Measurements from ENCODE around the gene RNASEH1.

RNASEH1 gene

GRCh38 chr2:3558205-3559014, at the start of gene RNASEH1:
Gene RNASEH1 (minus strand): TSS chr2:3558333. CDS start chr2:3558260, 73 bp downstream.
- peak; percentile 97 to 99 for DNase-seq

- no peak for DNase-seq
Observed at GRCh38 chr2:3606370-3607201, 48.5 kb upstream of the RNASEH1 start.

GRCh38 chr2:3606028-3606369, 47.9 kb upstream of the RNASEH1 start:
- no peak for DNase-seq

- DNase-seq, result peak; percentile 37 to 63
Observed at GRCh38 chr2:3604991-3605961, 47.1 kb upstream of the RNASEH1 start.

GRCh38 chr2:3604207-3604877, 46.2 kb upstream of the RNASEH1 start:
- DNase-seq, result no peak

- no peak for DNase-seq
Observed at GRCh38 chr2:3603536-3604206, 45.5 kb upstream of the RNASEH1 start.

- no peak for DNase-seq
Observed at GRCh38 chr2:3602553-3603339, 44.6 kb upstream of the RNASEH1 start.

GRCh38 chr2:3601561-3602271, 43.6 kb upstream of the RNASEH1 start:
- DNase-seq, result no peak

- no peak for DNase-seq
Observed at GRCh38 chr2:3600256-3600855, 42.2 kb upstream of the RNASEH1 start.

- DNase-seq, result no peak
Observed at GRCh38 chr2:3598912-3599854, 41.0 kb upstream of the RNASEH1 start.

- no peak for DNase-seq
Observed at GRCh38 chr2:3598197-3598910, 40.2 kb upstream of the RNASEH1 start.

GRCh38 chr2:3597567-3597966, 39.4 kb upstream of the RNASEH1 start:
- DNase-seq, result no peak

GRCh38 chr2:3596901-3597417, 38.8 kb upstream of the RNASEH1 start:
- DNase-seq, result no peak

GRCh38 chr2:3595985-3596384, 37.9 kb upstream of the RNASEH1 start:
- DNase-seq, result peak in 1 of 2 donors; percentile 22

GRCh38 chr2:3595404-3595803, 37.3 kb upstream of the RNASEH1 start:
- DNase-seq, result no peak

GRCh38 chr2:3594493-3595281, 36.6 kb upstream of the RNASEH1 start, which contains the start of gene COLEC11:
Gene COLEC11 (plus strand): TSS chr2:3595112. CDS start chr2:3604341, 9,229 bp downstream.
- DNase-seq, result no peak

- DNase-seq, result no peak
Observed at GRCh38 chr2:3589086-3589485, 31.0 kb upstream of the RNASEH1 start.
